K562 (cell line): ENCODE measurements around the gene ATG7. TPM values are rescaled to one million over a fixed set of nuclear protein-coding genes. Genes with fewer than 3 reads are reported as not detected.

Source experiments
- ATAC-seq: fragments of 200-7000 bp; cut with Tn5 transposase; 3 replicates; pipeline ENCODE4 v1.9.1; 2020; ENCODE audit warnings: moderate library complexity
- BruUV-seq: library from RNA; stranded (reverse); fragments of 400-500 nt; replicated peaks from 2 replicates; lab custom pipeline; 2021; lab: Mats Ljungman, UMichigan
- CTCF ChIA-PET: fragments of 300-600 bp; formaldehyde crosslinking; extraction: SDS; loops from one replicate; lab custom pipeline; 2021; ENCODE audit warnings: low intra/inter-chr PET ratio; lab: Yijun Ruan, JAX
- POLR2A ChIA-PET: fragments of 300-600, 350-650 bp; sonication (Branson Sonifier 250); formaldehyde crosslinking; extraction: SDS; loops from one replicate; lab custom pipeline; 2021; ENCODE audit warnings: antibody characterized with exemption, inconsistent platforms; lab: Yijun Ruan, JAX
- DNase-seq, 4 experiments: peaks; one replicate each; pipeline versions ENCODE4 v3.0.0 to v3.0.0-alpha.2; 2011 to 2018; ENCODE audit warnings: low spot score in 3 of 4, mixed read lengths in 3 of 4; ENCODE audit errors: extremely low read depth in 1 of 4
- FAIRE-seq: peaks from 2 replicates; lab custom pipeline; 2011; peaks lifted over from hg19 to GRCh38; lab: Jason Lieb, UNC
- H2AFZ ChIP-seq: 2 replicates; pipeline ENCODE4 v1.6.0; 2011; ENCODE audit warnings: low read depth, low read length, control low read depth, inconsistent platforms
- H3K27ac ChIP-seq: fragments of 200-600 bp; 3 replicates; pipeline ENCODE4 v1.8.0; 2011; ENCODE audit warnings: low read depth, mild to moderate bottlenecking, control low read depth, inconsistent platforms, low read length, moderate library complexity, mixed read lengths; ENCODE audit errors: extremely low read depth
- H3K27me3 ChIP-seq, 2 experiments: fragments of 300-600 bp in 1 of 2; 2 replicates in 1 of 2; 3 replicates in 1 of 2; pipeline versions ENCODE4 v1.6.0 to v1.8.0; 2011; ENCODE audit warnings: inconsistent platforms in 2 of 2, low read length in 2 of 2, mild to moderate bottlenecking in 1 of 2, mixed read lengths in 1 of 2, moderate library complexity in 1 of 2; ENCODE audit not compliant: control insufficient read depth in 2 of 2, insufficient read depth in 2 of 2
- H3K36me3 ChIP-seq: fragments of 300-600 bp; 3 replicates; pipeline ENCODE4 v1.8.0; 2011; ENCODE audit warnings: mild to moderate bottlenecking, low read length, inconsistent platforms; ENCODE audit not compliant: control insufficient read depth, insufficient read depth
- H3K4me1 ChIP-seq, 2 experiments: fragments of 200-600 bp in 1 of 2; replicated peaks in 1 of 2; 2 replicates in 1 of 2; 3 replicates in 1 of 2; pipeline versions ENCODE4 v1.5.1 to v1.8.0; 2011; ENCODE audit warnings: inconsistent platforms in 2 of 2, low read length in 2 of 2, mild to moderate bottlenecking in 1 of 2, mixed read lengths in 1 of 2, moderate library complexity in 1 of 2; ENCODE audit not compliant: control insufficient read depth in 2 of 2, insufficient read depth in 2 of 2
- H3K4me2 ChIP-seq: 2 replicates; pipeline ENCODE4 v1.6.1; 2011; ENCODE audit warnings: low read length, control low read depth, inconsistent platforms, mixed read lengths; ENCODE audit not compliant: insufficient read depth
- H3K4me3 ChIP-seq: fragments of 200-600 bp; sonication (generic), shearing (Covaris generic); 2 replicates; pipeline ENCODE4 v1.5.1; 2016; ENCODE audit warnings: control low read depth, inconsistent platforms
- H3K79me2 ChIP-seq: fragments of 200-600 bp; 3 replicates; pipeline ENCODE4 v1.8.0; 2011; ENCODE audit warnings: low read length, inconsistent platforms; ENCODE audit not compliant: control insufficient read depth, insufficient read depth
- H3K9ac ChIP-seq, 2 experiments: 2 replicates each; pipeline versions ENCODE4 v1.6.0 to v1.6.1; 2011; ENCODE audit warnings: low read depth in 2 of 2, low read length in 2 of 2, control low read depth in 1 of 2, inconsistent platforms in 1 of 2, mild to moderate bottlenecking in 1 of 2, mixed read lengths in 1 of 2; ENCODE audit not compliant: insufficient read depth in 1 of 2
- H3K9me1 ChIP-seq: one replicate; pipeline ENCODE4 v1.6.0; 2011; ENCODE audit warnings: inconsistent platforms, mild to moderate bottlenecking, low read length, moderate library complexity; ENCODE audit not compliant: control insufficient read depth, insufficient read depth
- H3K9me3 ChIP-seq: replicated peaks from 2 replicates; pipeline ENCODE4 v1.5.1; 2011; ENCODE audit warnings: low read depth, low read length, inconsistent platforms; ENCODE audit not compliant: control insufficient read depth, insufficient read depth
- H4K20me1 ChIP-seq: replicated peaks from 2 replicates; pipeline ENCODE4 v1.6.1; 2011; ENCODE audit warnings: low read length, inconsistent platforms, mixed read lengths; ENCODE audit not compliant: control insufficient read depth, insufficient read depth
- ARID1B ChIP-seq: fragments of 450-650 bp; IDR thresholded peaks from 2 replicates; pipeline ENCODE4 v1.6.1; 2016; ENCODE audit warnings: antibody characterized with exemption, mild to moderate bottlenecking, inconsistent platforms
- CSDE1 ChIP-seq, 2 experiments: fragments of 450-650 bp; IDR thresholded peaks; 2 replicates each; pipeline ENCODE4 v1.6.1; 2016; ENCODE audit warnings: mild to moderate bottlenecking in 1 of 2
- E2F1 ChIP-seq: sonication (generic); formaldehyde crosslinking; IDR thresholded peaks from 2 replicates; pipeline ENCODE4 v1.8.1; 2023; ENCODE audit warnings: mild to moderate bottlenecking, missing genetic modification reagents, moderate library complexity
- HNRNPH1 ChIP-seq: fragments of 200-400 bp; formaldehyde crosslinking; optimal IDR thresholded peaks from 2 replicates; pipeline ENCODE3; 2017; ENCODE audit warnings: low read depth, mild to moderate bottlenecking, low read length, moderate library complexity
- IRF1 ChIP-seq: sonication (generic); formaldehyde crosslinking; IDR thresholded peaks from 2 replicates; pipeline ENCODE4 v1.8.0; 2022; ENCODE audit warnings: missing genetic modification reagents, mild to moderate bottlenecking, borderline replicate concordance
- MAX ChIP-seq: sonication (generic); formaldehyde crosslinking; IDR thresholded peaks from 2 replicates; pipeline ENCODE4 v1.9.0; 2022; ENCODE audit warnings: mild to moderate bottlenecking, missing genetic modification reagents
- MTA2 ChIP-seq: fragments of 450-650 bp; IDR thresholded peaks from 2 replicates; pipeline ENCODE4 v1.6.1; 2016; ENCODE audit warnings: low read depth
- NCOA2 ChIP-seq, 2 experiments: fragments of 450-650 bp; IDR thresholded peaks; 2 replicates each; pipeline ENCODE4 v1.6.1; 2018; ENCODE audit warnings: mild to moderate bottlenecking in 2 of 2, moderate library complexity in 1 of 2; ENCODE audit not compliant: partially characterized antibody in 2 of 2
- SMAD4 ChIP-seq: fragments of 250-450 bp; sonication (Bioruptor Pico); conservative IDR thresholded peaks from 2 replicates; pipeline ENCODE4 v1.8.0; 2021; ENCODE audit warnings: inconsistent platforms, mild to moderate bottlenecking, moderate library complexity
- SMARCB1 ChIP-seq: IDR thresholded peaks from 2 replicates; pipeline ENCODE4 v1.6.1; 2011; ENCODE audit warnings: improper control_type of control experiment, low read depth; ENCODE audit not compliant: insufficient read length
- SP1 ChIP-seq: sonication (generic); formaldehyde crosslinking; IDR thresholded peaks from 2 replicates; pipeline ENCODE4 v1.8.1; 2022; ENCODE audit warnings: mild to moderate bottlenecking, missing genetic modification reagents
- TAF15 ChIP-seq: fragments of 200-400 bp; formaldehyde crosslinking; IDR thresholded peaks from 2 replicates; pipeline ENCODE4 v1.6.1; 2017; ENCODE audit warnings: mild to moderate bottlenecking, low read depth, low read length, moderate library complexity
- USF1 ChIP-seq: sonication (generic); formaldehyde crosslinking; IDR thresholded peaks from 2 replicates; pipeline ENCODE4 v1.9.0; 2022; ENCODE audit warnings: mild to moderate bottlenecking, missing genetic modification reagents
- ZFP91 ChIP-seq: sonication (generic); formaldehyde crosslinking; IDR thresholded peaks from 2 replicates; pipeline ENCODE4 v1.8.0; 2022; ENCODE audit warnings: mild to moderate bottlenecking, missing genetic modification reagents
- ZNF253 ChIP-seq: fragments of 250-450 bp; sonication (Bioruptor Pico); conservative IDR thresholded peaks from 2 replicates; pipeline ENCODE4 v1.6.1; 2021; ENCODE audit warnings: mild to moderate bottlenecking
- ZNF449 ChIP-seq: fragments of 250-450 bp; sonication (Bioruptor Pico); IDR thresholded peaks from 2 replicates; pipeline ENCODE4 v1.8.0; 2022; ENCODE audit warnings: moderate library complexity, mild to moderate bottlenecking, inconsistent platforms
- ZNF668 ChIP-seq: fragments of 250-450 bp; sonication (Bioruptor Pico); IDR thresholded peaks from 2 replicates; pipeline ENCODE4 v1.8.0; 2022; ENCODE audit warnings: mild to moderate bottlenecking, inconsistent platforms
- ZNF766 ChIP-seq: fragments of 200-800 bp; sonication (Bioruptor generic); conservative IDR thresholded peaks from 2 replicates; pipeline ENCODE4 v1.6.1; 2016; ENCODE audit warnings: missing genetic modification characterization, missing compliant biosample characterization
- WGBS: fragments of 100-300 bp; shearing (Covaris generic); methylation state at CpG from one replicate; pipeline ENCODE4 v1.1.6; 2016; ENCODE audit warnings: low coverage, mixed read lengths; ENCODE audit not compliant: insufficient coverage; ENCODE audit errors: missing lambda C conversion rate; 5-methylcytosine and 5-hydroxymethylcytosine counted together
- in situ Hi-C: fragments of 300-500 bp; cut with MboI; formaldehyde crosslinking; loops from 4 replicates; pipeline ENCODE4 v1.15.0; 2018; ENCODE audit warnings: inconsistent platforms, mixed read lengths
- intact Hi-C: fragments of 100-400 bp; cut with micrococcal nuclease; formaldehyde crosslinking; loops from 2 replicates; pipeline ENCODE4 v1.14.2; 2022
- polyA plus RNA-seq, 8 experiments: library from polyadenylated mRNA; depleted of rRNA in 4 of 8; stranded (reverse) in 5 of 8; unstranded in 3 of 8; fragments of >200 nt; fragmentation: Nextera tagmentation in 2 of 8; fragmentation: Illumina TruSeq in 1 of 8; extraction: Ambion mirVana in 2 of 8; extraction: Trizol in 1 of 8; gene quantifications; 2 replicates each; pipeline versions ENCODE4 v1.2.1 to v1.2.3, GENCODE V29; 2011 to 2014; ENCODE audit warnings: inconsistent platforms in 1 of 8, missing spikeins in 1 of 8
- total RNA-seq, 7 experiments: library from RNA; depleted of rRNA in 6 of 7; stranded (reverse); fragments of >200 nt in 6 of 7; fragmentation: Illumina TruSeq in 2 of 7; extraction: Trizol in 2 of 7; gene quantifications; 2 replicates each; pipeline versions ENCODE4 v1.2.1 to v1.2.3, GENCODE V29; 2011 to 2021; ENCODE audit warnings: low replicate concordance in 1 of 7

Gene ATG7
- total and polyA plus RNA-seq, 9 of the 15 experiments (the other 6 are each of a cell fraction or from before 2014, with no cell fraction given), result 18.3 to 45.3 (median 33.6) TPM

GRCh38 chr3:11400213-11400612 is 128.0 kb downstream of the ATG7 start:
- no peaks in the 10 kb centered on the region for H3K27me3 ChIP-seq
- H2AFZ ChIP-seq, result no peak overlapping the region
- WGBS, result 71% methylated on average over 4 of the region's 4 CpGs
- POLR2A ChIA-PET, result interaction anchor here (1.2 to 1.3 kb wide), 2 partner anchors 9 to 17 kb away, joined by 3 read pairs; no protein-coding TSS in a partner anchor
- H3K4me1 ChIP-seq, result no peaks in the 10 kb centered on the region
- H3K4me2 ChIP-seq, result no peak overlapping the region
- H3K27ac ChIP-seq, result no peak overlapping the region
- H3K9me3 ChIP-seq, result no peaks in the 10 kb centered on the region
- no peaks in the 10 kb centered on the region for H3K79me2 ChIP-seq
- ATAC-seq (no peak), FAIRE-seq (no peak), DNase-seq (no peak)
- no peak overlapping the region for H3K9ac ChIP-seq
- in situ Hi-C loops, result no loop called here
- no peaks in the 10 kb centered on the region for H3K9me1 ChIP-seq
- CTCF ChIA-PET, result no interaction called here
- no peak overlapping the region for H3K4me3 ChIP-seq
- H3K36me3 ChIP-seq, result no peaks in the 10 kb centered on the region
- H4K20me1 ChIP-seq, result no peaks in the 10 kb centered on the region
- no TSS peak for BruUV-seq
- intact Hi-C loops, result no loop called here
- TF ChIP-seq SP1 (CRISPR knock-in tag) (no peak), SMARCB1 (no peak), SMAD4 (CRISPR knock-in tag) (no peak), USF1 (no peak), CSDE1 (IDR thresholded peaks at IDR 0.05) (no peak), MAX (CRISPR knock-in tag) (no peak), MTA2 (no peak), ZFP91 (CRISPR knock-in tag) (no peak), TAF15 (no peak), E2F1 (CRISPR knock-in tag) (no peak), HNRNPH1 (no peak), ZNF449 (no peak), ZNF668 (CRISPR knock-in tag) (no peak), ARID1B (no peak), ZNF253 (CRISPR knock-in tag) (no peak), IRF1 (CRISPR knock-in tag) (no peak), NCOA2 (IDR thresholded peaks at IDR 0.05; ENCODE audit: partially characterized antibody in 2 of 2) (no peak), ZNF766 (CRISPR knock-in tag) (no peak)
